Measurements from ENCODE around the gene WNT7A.

DNA sequence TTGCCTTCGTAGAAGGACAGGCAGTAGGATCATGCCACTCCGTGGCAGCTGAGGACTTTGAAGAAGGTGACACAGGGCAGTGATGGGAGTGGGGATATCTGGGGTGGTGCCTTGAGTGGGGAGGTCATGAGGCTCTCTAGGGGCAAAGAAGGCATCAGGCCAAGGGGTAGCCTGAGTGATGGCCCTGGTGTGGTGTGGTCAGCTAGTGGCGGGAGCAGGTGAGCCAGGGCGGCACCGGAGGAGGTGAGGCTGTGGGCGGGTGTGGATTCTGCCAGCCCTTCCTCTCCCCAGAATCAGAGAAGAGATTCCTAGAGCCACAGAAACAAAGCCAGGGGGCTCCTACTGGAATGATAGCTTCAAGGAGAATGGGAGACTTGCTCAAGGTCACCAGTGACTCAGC lies 18.4 kb downstream of the WNT7A start:
- TF ChIP-seq POLR2A (IDR thresholded peaks at IDR 0.05): no peak
- TF ChIP-seq, protein P1, sequence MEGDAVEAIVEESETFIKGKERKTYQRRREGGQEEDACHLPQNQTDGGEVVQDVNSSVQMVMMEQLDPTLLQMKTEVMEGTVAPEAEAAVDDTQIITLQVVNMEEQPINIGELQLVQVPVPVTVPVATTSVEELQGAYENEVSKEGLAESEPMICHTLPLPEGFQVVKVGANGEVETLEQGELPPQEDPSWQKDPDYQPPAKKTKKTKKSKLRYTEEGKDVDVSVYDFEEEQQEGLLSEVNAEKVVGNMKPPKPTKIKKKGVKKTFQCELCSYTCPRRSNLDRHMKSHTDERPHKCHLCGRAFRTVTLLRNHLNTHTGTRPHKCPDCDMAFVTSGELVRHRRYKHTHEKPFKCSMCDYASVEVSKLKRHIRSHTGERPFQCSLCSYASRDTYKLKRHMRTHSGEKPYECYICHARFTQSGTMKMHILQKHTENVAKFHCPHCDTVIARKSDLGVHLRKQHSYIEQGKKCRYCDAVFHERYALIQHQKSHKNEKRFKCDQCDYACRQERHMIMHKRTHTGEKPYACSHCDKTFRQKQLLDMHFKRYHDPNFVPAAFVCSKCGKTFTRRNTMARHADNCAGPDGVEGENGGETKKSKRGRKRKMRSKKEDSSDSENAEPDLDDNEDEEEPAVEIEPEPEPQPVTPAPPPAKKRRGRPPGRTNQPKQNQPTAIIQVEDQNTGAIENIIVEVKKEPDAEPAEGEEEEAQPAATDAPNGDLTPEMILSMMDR (IDR thresholded peaks at IDR 0.05): no peak
